Stomach (tissue), 9 donors: ENCODE results near the gene CLPX. TPM values are rescaled to one million over a fixed set of nuclear protein-coding genes. Genes with fewer than 3 reads are reported as not detected.

ENCODE experiments used
- DNase-seq, 2 donors: peaks; one replicate each; pipeline versions ENCODE4 v3.0.0 to v3.0.0-alpha.2; 2013 to 2019
- H3K27ac ChIP-seq, 5 donors: fragments of 200-600 bp in 4 of 5; sonication (generic) in 4 of 5; one replicate each; pipeline ENCODE4 v1.5.1; 2013 to 2019; ENCODE audit warnings: mild to moderate bottlenecking in 1 of 5, moderate library complexity in 1 of 5
- H3K27me3 ChIP-seq, 3 donors: fragments of 200-600 bp; sonication (generic); one replicate each; pipeline ENCODE4 v1.5.1; 2017 to 2019; ENCODE audit warnings: mixed run types in 1 of 3
- H3K36me3 ChIP-seq, 4 donors: fragments of 200-600 bp; sonication (generic); 1 replicate in 3 of 4; 2 replicates in 1 of 4; pipeline ENCODE4 v1.5.1; 2016 to 2019
- H3K4me1 ChIP-seq, 4 donors: fragments of 200-600 bp; sonication (generic); one replicate each; pipeline ENCODE4 v1.5.1; 2016 to 2019
- H3K4me3 ChIP-seq, 4 donors: fragments of 200-600 bp; sonication (generic) in 3 of 4; one replicate each; pipeline ENCODE4 v1.5.1; 2016 to 2019; ENCODE audit warnings: mild to moderate bottlenecking in 1 of 4
- H3K9me3 ChIP-seq, 4 donors: fragments of 200-600 bp; sonication (generic); one replicate each; pipeline ENCODE4 v1.5.1; 2016 to 2019
- CTCF ChIP-seq, 7 experiments: fragments of 450-650 bp in 4 of 7; fragments of 200-600 bp in 3 of 7; sonication (generic) in 3 of 7; IDR thresholded peaks; one replicate each; pipeline ENCODE4 v1.5.1; 2016 to 2019; ENCODE audit warnings: antibody characterized with exemption in 7 of 7, control low read depth in 2 of 7, mild to moderate bottlenecking in 1 of 7
- EP300 ChIP-seq: sonication (generic); formaldehyde crosslinking; IDR thresholded peaks from one replicate; pipeline ENCODE4 v1.6.1; 2017; ENCODE audit warnings: antibody characterized with exemption
- POLR2A ChIP-seq, 4 donors: fragments of 450-650 bp; IDR thresholded peaks; one replicate each; pipeline ENCODE4 v1.6.1; 2016; ENCODE audit warnings: antibody characterized with exemption in 4 of 4, control low read depth in 2 of 4, mild to moderate bottlenecking in 1 of 4, moderate library complexity in 1 of 4
- POLR2AphosphoS5 ChIP-seq, 3 donors: sonication (generic); formaldehyde crosslinking; IDR thresholded peaks; one replicate each; pipeline ENCODE4 v1.6.1; 2016; ENCODE audit warnings: antibody characterized with exemption in 3 of 3
- WGBS, 5 donors: extraction: QIAGEN DNeasy Blood & Tissue Kit in 3 of 5; methylation state at CpG; one replicate each; pipeline versions ENCODE4 v1.1.5 to v1.1.7; 2013 to 2018; 5-methylcytosine and 5-hydroxymethylcytosine counted together
- intact Hi-C: fragments of 100-400 bp; cut with DNase I; formaldehyde crosslinking; loops from one replicate; pipeline ENCODE4 v1.15.1; 2023; ENCODE audit warnings: low total_unique reads
- polyA plus RNA-seq, 3 donors: library from polyadenylated mRNA; stranded (reverse); fragments of 200-250 nt; gene quantifications; one replicate each; pipeline ENCODE4 v1.2.3, GENCODE V29; 2013
- total RNA-seq, 5 donors: library from RNA; depleted of rRNA; stranded (reverse); fragments of >200 nt; gene quantifications; one replicate each; pipeline versions ENCODE4 v1.1.0 to v1.2.3, GENCODE V29; 2014 to 2016
- donor health status: healthy with polysubstance abuse.
- donor health status: Bipolar disorder and iron deficiency.
- donor health status: healthy.

CLPX gene
- total and polyA plus RNA-seq, 8 donors = 11.1 to 121 (median 39.2) TPM

- WGBS, 5 donors = 77 to 88% (median 83%) methylated on average over 7 to 8 of the region's 8 CpGs
Measured at GRCh38 chr15:65210770-65211481, 25.8 kb upstream of the CLPX start, which contains the start of gene CILP. CILP (minus strand) TSS chr15:65211473; CDS start chr15:65209755, 1,718 bp downstream.

GRCh38 chr15:65209701-65210643 lies 24.8 kb upstream of the CLPX start:
- intact Hi-C loops = no loop called here
- no peak overlapping the region for H3K4me3 ChIP-seq
- TF ChIP-seq POLR2AphosphoS5 (IDR thresholded peaks at IDR 0.05) (no peak), CTCF (IDR thresholded peaks at IDR 0.05) (no peak), POLR2A (IDR thresholded peaks at IDR 0.05) (no peak), EP300 (no peak)
- H3K27ac ChIP-seq = no peak overlapping the region
- H3K27me3 ChIP-seq = no peaks in the 10 kb centered on the region
- H3K4me1 ChIP-seq = peaks cover 0 to 15% (median 12%) of the 10 kb centered on the region in 4 donors
- H3K9me3 ChIP-seq = no peaks in the 10 kb centered on the region
- no peaks in the 10 kb centered on the region for H3K36me3 ChIP-seq
- DNase-seq = peak in 1 of 2 donors; percentile 56
- WGBS, 5 donors = 73 to 85% (median 81%) methylated on average over 17 of the region's 17 CpGs

More at GRCh38 chr15:65210770-65211481, 25.8 kb upstream of the CLPX start, which contains the start of gene CILP:
- no peak for DNase-seq
- Histone ChIP-seq H3K27ac (peak within 1 kb of the TSS in 1 of 5 donors; percentile 20), H3K4me1 (peaks cover 0 to 15% (median 12%) of the 10 kb centered on the region in 4 donors), H3K27me3 (no peaks in the 10 kb centered on the region), H3K36me3 (no peaks in the 10 kb centered on the region), H3K9me3 (no peaks in the 10 kb centered on the region), H3K4me3 (no peak within 1 kb of the TSS)
- TF ChIP-seq POLR2A (IDR thresholded peaks at IDR 0.05) (no peak), CTCF (IDR thresholded peaks at IDR 0.05) (no peak), POLR2AphosphoS5 (IDR thresholded peaks at IDR 0.05) (no peak), EP300 (no peak)
- intact Hi-C loops = no loop called here

GRCh38 chr15:65208647-65209046 lies 23.5 kb upstream of the CLPX start:
- Histone ChIP-seq H3K4me3 (no peak overlapping the region), H3K4me1 (peaks cover 0 to 15% (median 12%) of the 10 kb centered on the region in 4 donors), H3K27ac (no peak overlapping the region), H3K27me3 (no peaks in the 10 kb centered on the region), H3K36me3 (no peaks in the 10 kb centered on the region), H3K9me3 (no peaks in the 10 kb centered on the region)
- intact Hi-C loops = no loop called here
- DNase-seq = no peak
- TF ChIP-seq POLR2AphosphoS5 (IDR thresholded peaks at IDR 0.05) (no peak), CTCF (IDR thresholded peaks at IDR 0.05) (no peak), POLR2A (IDR thresholded peaks at IDR 0.05) (no peak), EP300 (no peak)
- WGBS, 5 donors = 86 to 100% (median 97%) methylated on average over 2 of the region's 2 CpGs

DNA sequence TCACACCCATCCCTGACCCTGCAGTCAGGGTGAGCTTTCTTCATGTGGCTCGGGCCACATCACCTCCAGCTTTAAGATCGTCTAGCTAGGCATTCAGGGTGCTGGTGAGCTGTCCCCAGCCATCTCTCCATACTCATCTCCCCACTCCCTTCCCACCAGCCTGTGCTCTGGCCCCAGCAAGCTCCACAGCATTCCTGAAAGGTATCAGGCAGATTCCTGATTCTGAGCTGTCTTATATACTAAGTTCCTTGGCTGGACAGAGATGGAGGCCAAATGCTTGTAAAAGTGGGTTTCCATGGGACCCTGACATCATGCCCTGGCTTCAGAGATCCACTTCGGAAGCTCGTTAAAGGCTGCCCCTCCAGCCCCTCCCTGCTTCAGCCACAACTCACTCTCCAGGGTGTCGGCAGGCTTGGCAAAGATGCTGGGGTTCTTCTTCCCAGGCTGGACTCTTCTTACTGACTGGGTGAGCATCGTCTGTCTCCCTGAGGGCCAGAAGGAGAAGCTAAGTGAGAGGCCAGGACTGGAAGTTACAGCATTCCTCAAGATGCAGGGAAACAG lies 22.2 kb upstream of the CLPX start:
- H3K9me3 ChIP-seq = no peaks in the 10 kb centered on the region
- intact Hi-C loops = no loop called here
- no peaks in the 10 kb centered on the region for H3K36me3 ChIP-seq
- H3K27ac ChIP-seq = no peak overlapping the region
- no peaks in the 10 kb centered on the region for H3K27me3 ChIP-seq
- no peak for DNase-seq
- H3K4me1 ChIP-seq = peaks cover 0 to 13% (median 11%) of the 10 kb centered on the region in 4 donors
- TF ChIP-seq EP300 (no peak), POLR2A (IDR thresholded peaks at IDR 0.05) (no peak), POLR2AphosphoS5 (IDR thresholded peaks at IDR 0.05) (no peak), CTCF (IDR thresholded peaks at IDR 0.05) (no peak)
- no peak overlapping the region for H3K4me3 ChIP-seq
- 74 to 81% (median 79%) methylated on average over 4 to 6 of the region's 6 CpGs for WGBS, 5 donors
